BE2C (cell line): ENCODE results near the gene LEMD1.

ENCODE experiments used
- DNase-seq: peaks from one replicate; pipeline ENCODE4 v3.0.0-alpha.2; 2020
- H3K27me3 ChIP-seq: fragments of 250-450 bp; sonication (Bioruptor Pico); 2 replicates; pipeline ENCODE4 v1.5.1; 2020; ENCODE audit warnings: mild to moderate bottlenecking
- H3K36me3 ChIP-seq: fragments of 250-450 bp; sonication (Bioruptor Pico); 2 replicates; pipeline ENCODE4 v1.5.1; 2020; ENCODE audit warnings: mild to moderate bottlenecking
- H3K4me1 ChIP-seq: fragments of 250-450 bp; sonication (Bioruptor Pico); 2 replicates; pipeline ENCODE4 v1.5.1; 2020
- H3K4me3 ChIP-seq: 2 replicates; pipeline ENCODE4 v1.5.1; 2011; ENCODE audit warnings: low read depth, low read length
- H3K9me3 ChIP-seq: fragments of 250-450 bp; sonication (Bioruptor Pico); 2 replicates; pipeline ENCODE4 v1.5.1; 2020
- TF ChIP-seq, protein P1 (sequence below): IDR thresholded peaks from 2 replicates; pipeline ENCODE4 v1.5.1; 2012; ENCODE audit warnings: mild to moderate bottlenecking, low read depth, low read length

LEMD1 gene

GRCh38 chr1:205358579-205358978, 63.3 kb downstream of the LEMD1 start:
- DNase-seq, result no peak
- no peaks in the 10 kb centered on the region for H3K36me3 ChIP-seq
- H3K27me3 ChIP-seq, result no peaks in the 10 kb centered on the region
- peaks cover 9% of the 10 kb centered on the region for H3K4me1 ChIP-seq
- no peaks in the 10 kb centered on the region for H3K9me3 ChIP-seq
- TF ChIP-seq, protein P1, sequence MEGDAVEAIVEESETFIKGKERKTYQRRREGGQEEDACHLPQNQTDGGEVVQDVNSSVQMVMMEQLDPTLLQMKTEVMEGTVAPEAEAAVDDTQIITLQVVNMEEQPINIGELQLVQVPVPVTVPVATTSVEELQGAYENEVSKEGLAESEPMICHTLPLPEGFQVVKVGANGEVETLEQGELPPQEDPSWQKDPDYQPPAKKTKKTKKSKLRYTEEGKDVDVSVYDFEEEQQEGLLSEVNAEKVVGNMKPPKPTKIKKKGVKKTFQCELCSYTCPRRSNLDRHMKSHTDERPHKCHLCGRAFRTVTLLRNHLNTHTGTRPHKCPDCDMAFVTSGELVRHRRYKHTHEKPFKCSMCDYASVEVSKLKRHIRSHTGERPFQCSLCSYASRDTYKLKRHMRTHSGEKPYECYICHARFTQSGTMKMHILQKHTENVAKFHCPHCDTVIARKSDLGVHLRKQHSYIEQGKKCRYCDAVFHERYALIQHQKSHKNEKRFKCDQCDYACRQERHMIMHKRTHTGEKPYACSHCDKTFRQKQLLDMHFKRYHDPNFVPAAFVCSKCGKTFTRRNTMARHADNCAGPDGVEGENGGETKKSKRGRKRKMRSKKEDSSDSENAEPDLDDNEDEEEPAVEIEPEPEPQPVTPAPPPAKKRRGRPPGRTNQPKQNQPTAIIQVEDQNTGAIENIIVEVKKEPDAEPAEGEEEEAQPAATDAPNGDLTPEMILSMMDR, result no peak
- H3K4me3 ChIP-seq, result no peak overlapping the region

DNA sequence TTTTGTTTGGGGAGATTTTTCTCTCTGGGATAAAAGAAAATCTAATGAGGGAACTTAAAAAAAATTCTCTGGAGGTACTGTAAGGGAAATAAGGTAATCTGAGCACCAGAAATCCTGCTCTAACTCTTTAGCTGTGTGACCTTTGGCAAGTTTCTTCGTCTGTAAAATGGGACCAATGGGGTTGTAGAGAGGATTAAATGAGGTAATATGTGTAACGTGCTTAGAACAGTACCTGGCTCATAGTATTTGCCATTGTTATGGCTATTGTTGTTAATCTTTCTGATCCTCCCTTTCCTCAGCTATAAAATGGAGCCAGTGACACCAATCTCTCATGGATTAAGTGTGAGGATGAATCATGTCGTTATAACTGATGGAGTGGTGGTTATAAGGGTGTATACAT, 64.3 kb downstream of the LEMD1 start:
- peaks cover 14% of the 10 kb centered on the region for H3K4me1 ChIP-seq
- H3K36me3 ChIP-seq, result no peaks in the 10 kb centered on the region
- H3K27me3 ChIP-seq, result no peaks in the 10 kb centered on the region
- DNase-seq, result no peak
- TF ChIP-seq, protein P1, result no peak
- no peak overlapping the region for H3K4me3 ChIP-seq
- no peaks in the 10 kb centered on the region for H3K9me3 ChIP-seq

- no peaks in the 10 kb centered on the region for H3K36me3 ChIP-seq
- no peak for DNase-seq
- TF ChIP-seq, protein P1, result no peak
- peaks cover 19% of the 10 kb centered on the region for H3K4me1 ChIP-seq
- no peaks in the 10 kb centered on the region for H3K9me3 ChIP-seq
- H3K27me3 ChIP-seq, result no peaks in the 10 kb centered on the region
- no peak within 1 kb of the TSS for H3K4me3 ChIP-seq
Measured at GRCh38 chr1:205356440-205357139, 65.3 kb downstream of the LEMD1 start, which contains the start of gene KLHDC8A. Gene KLHDC8A (minus strand): TSS chr1:205356922. CDS start chr1:205343604, 13,318 bp downstream.

DNA sequence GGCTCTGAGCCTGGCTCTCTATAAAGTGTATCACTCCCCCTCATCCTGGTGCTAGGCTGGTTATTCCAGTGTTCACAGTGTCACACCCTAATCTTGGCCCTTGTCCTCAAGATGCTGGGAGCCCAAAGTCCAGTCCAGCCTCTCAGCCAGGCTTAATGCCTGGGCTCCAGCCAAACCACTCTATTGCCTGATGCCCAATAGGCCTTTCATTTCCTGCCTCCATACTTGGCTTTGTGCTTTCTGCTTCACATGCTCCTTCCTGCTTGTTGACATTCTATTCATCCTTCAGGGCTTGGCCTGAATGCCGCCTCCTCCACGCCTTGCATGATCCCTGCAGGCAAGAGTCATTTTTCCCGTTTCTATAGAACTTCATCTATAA, 66.8 kb downstream of the LEMD1 start:
- TF ChIP-seq, protein P1, result no peak
- Histone ChIP-seq H3K4me1 (peaks cover 27% of the 10 kb centered on the region), H3K27me3 (no peaks in the 10 kb centered on the region), H3K9me3 (no peaks in the 10 kb centered on the region), H3K36me3 (no peaks in the 10 kb centered on the region), H3K4me3 (no peak overlapping the region)
- DNase-seq, result no peak

GRCh38 chr1:205354259-205355074, 67.4 kb downstream of the LEMD1 start:
- TF ChIP-seq, protein P1, result peak; percentile 92
- no peak overlapping the region for H3K4me3 ChIP-seq
- no peaks in the 10 kb centered on the region for H3K27me3 ChIP-seq
- H3K4me1 ChIP-seq, result peaks cover 26% of the 10 kb centered on the region
- no peaks in the 10 kb centered on the region for H3K36me3 ChIP-seq
- no peaks in the 10 kb centered on the region for H3K9me3 ChIP-seq
- peak; percentile 70 for DNase-seq

- TF ChIP-seq, protein P1, result no peak
- H3K4me3 ChIP-seq, result no peak overlapping the region
- no peaks in the 10 kb centered on the region for H3K27me3 ChIP-seq
- no peak for DNase-seq
- peaks cover 32% of the 10 kb centered on the region for H3K4me1 ChIP-seq
- no peaks in the 10 kb centered on the region for H3K36me3 ChIP-seq
- H3K9me3 ChIP-seq, result no peaks in the 10 kb centered on the region
Measured at GRCh38 chr1:205353612-205354011, 68.2 kb downstream of the LEMD1 start.
